RKO (cell line): ENCODE measurements around the gene SLC34A1.
A peak's percentile ranks its signal among the peaks of the same experiment; 100 is the strongest.
"Not testable (repeated sequence)": the region's sequence is repeated elsewhere in the genome, so short reads cannot be mapped to it uniquely, and the experiment has no call there.

Source experiments
- DNase-seq: peaks from one replicate; pipeline ENCODE4 v3.0.0-alpha.2; 2016; ENCODE audit warnings: low spot score

SLC34A1 gene

DNA sequence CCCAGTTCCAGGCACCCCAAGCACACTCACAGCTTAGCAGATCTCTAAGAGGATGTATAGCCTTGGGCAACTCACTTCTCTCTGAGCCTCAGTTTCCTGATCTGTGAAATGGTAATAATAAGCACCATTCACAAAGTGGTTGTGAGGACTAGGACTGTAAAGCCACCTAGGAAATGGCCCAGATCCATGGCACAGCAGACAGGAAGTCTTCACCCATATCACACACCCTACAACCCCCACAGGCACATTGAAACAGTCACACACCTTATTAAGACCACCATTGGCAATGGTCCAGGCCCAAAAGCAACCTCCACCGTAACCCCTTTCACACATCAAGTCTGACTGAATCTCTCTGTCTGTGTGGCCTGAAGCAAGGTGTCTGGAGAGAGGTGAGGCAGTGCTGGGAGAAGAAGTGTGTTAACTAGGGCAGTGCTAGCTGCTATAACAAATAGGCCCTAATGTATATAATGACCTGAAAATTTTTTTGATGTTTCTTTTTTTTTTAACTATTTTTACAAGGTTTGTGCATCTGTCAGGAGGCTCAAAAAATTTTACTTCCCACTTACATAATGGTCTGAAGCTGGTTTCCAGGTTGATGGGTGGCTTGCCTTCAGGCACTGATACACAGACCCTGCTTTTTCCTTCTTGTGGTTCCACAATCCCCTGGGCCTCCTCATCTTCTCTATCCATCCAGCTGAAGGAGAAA is 28.9 kb upstream of the SLC34A1 start:
- DNase-seq, result no peak

DNA sequence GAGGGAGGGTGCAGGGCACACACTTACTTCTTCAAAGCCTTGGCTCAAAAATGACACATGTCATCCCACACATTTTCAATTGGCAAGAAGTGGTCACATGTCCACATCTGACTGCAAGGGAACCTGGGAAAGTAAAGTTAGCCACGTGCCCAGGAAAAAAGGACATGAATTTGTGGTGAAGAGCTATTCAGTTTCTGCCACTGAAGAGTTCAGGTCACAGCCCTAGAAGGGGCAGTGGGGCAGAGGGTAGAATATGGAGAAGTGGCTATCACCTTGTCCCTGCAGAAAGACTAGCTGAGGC is 28.4 kb upstream of the SLC34A1 start:
- no peak for DNase-seq

DNA sequence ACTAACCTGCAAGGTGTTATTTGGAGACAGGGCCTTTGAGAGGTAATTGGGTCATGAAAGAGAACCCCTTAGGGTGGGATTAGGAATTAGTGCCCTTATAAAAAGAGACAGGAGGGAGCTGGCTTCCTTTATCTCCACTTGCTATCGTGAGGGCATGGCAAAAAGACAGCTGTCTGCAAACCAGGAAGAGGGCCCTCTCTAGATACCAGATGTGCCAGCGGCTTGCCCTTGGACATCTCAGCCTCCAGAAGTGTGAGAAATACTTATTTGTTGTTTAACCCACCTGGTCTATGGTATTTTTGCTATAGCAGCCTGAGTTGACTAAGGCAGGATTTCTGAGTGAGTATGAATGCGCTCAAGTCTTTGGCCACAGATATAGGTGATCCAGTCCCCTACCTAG is 27.5 kb upstream of the SLC34A1 start:
- no peak for DNase-seq

DNA sequence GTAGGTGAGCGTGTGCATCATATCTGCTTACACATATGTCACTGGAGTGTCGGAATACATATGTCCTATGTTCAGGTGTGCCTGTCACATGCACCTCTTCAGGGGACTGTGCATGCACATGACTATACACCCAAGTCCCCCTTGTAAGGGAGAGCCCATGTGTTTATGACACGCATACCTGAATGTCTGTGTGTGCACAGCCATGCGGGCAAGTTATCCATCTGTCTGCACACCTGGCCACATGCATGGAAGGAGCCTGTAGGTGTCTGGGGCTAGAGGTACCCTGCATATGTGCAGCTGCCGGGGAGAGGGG is 27.1 kb upstream of the SLC34A1 start:
- DNase-seq, result no peak

DNA sequence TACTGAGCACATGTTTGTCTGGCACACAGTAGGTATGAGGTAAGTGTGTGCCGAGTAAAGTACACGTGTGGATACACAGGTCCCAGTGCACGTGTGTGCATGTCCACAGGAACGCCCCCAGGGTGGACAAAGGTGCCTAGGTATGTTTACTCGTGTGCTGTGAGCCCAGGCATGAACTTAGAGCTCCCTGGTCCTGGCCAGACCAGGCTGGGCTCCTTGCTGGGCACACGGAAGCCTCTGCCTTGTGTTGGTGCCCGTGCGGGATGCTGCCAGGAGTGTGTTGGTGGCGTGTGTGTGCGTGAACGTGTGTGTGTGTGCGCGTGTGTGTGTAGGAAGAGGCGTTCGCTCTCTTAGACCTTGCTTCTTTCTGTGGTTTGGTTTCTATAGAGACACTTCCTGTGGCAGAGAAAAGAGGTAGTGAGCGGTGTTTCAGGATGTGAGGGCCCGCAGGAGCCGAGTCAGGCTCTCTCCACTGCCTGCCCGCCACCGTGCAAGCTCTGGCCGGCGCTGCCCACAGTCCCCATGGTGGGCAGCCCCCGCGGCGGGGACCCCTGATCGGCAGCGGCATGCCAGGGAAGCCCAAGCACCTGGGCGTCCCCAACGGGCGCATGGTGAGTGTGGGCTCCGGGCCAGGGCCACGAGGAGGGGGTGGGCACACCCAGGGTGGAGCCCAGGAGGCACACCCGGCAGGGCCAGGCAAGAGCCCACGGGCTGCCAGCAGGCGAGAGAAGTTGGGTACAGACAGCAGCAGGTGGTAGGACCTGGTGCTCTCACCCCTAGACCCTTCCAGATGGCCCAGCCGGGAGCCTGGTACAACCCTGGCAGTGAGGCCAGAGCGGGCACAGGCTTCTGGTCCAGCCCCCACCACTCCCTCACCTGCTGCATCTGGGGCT is 26.5 kb upstream of the SLC34A1 start, which contains the start of gene RGS14:
RGS14 (plus strand) TSS at position 466 of the 893 bp plus-strand sequence; CDS start at position 567, 101 bp downstream.
- no peak for DNase-seq

DNA sequence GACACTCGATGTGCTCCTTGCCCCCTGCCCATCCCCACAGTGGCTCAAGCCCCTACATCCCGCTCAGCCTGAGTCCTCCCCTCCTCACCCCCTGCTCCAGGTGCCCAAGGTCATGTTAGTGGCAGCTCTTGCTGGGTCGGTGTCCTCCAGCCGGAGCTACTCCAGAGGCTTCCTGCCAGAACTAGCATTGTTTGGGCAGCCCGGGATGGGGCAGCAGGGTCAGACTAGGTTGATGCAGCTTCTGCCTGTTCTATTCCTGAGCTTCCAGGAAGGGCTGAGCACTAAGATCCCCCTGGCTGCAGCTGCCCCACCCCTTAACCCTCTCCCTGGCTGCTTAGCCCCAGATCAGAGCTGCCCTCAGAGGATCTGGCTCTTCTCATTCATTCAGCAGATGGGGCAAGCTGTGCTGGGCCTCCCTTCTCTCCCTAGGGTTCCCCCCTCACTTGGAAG is 25.8 kb upstream of the SLC34A1 start:
- DNase-seq, result no peak

DNA sequence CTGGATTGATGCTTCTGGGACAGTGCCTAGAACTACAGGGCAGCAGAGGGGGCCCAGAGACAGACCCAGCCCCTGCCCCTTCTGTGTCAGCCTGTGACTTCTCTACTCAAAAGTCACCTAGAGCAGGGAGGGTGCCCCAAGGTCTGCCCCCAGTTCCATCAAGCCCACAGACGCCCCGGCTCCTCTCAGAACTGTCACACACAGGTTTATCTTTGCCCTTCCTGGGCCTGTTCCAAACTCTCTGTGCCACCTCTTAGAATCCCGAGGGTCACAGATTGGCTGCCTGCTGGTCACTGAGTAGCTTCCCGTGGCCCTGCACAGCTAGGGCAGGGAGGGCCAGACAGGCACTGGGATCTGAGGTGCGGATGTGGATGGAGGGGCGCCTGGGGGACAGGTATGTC is 24.8 kb upstream of the SLC34A1 start:
- DNase-seq, result no peak

DNA sequence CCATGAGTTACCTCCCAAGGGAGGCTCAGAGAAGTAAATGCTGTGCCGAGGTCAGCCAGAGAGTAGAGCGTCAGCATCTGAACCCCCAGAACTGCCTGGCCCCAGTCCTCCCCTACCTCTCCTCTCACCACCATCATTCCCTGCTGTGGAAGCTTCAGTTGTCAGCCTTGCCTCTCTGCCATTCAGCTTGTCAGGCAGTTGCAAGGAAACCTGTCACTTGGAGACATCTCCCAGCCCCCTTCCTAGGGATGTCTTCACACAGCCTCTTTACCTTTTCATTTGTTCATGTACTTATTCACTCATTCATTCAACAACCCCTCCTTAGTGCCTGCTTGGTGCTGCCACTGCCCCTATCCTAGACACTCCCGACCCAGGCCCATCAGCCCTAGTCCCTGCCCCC is 24.4 kb upstream of the SLC34A1 start:
- DNase-seq, result no peak

DNA sequence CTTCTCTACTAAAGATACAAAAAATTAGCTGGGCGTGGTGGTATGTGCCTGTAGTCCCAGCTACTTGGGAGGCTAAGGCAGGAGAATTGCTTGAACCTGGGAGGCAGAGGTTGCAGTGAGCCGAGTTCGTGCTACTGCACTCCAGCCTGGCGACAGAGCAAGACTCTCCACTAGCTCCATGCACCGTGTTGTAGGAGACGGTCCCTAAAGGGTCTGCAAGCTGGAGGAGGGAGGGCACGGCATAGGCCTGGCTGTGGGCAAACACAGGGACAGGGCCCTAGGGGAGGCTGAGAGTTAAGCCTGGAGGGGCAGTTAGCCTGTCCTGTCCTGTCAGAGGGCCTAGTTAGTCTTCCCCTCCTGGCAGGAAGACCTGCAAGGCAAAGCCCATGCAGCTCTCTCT is 23.5 kb upstream of the SLC34A1 start:
- DNase-seq, result not testable (repeated sequence)

DNA sequence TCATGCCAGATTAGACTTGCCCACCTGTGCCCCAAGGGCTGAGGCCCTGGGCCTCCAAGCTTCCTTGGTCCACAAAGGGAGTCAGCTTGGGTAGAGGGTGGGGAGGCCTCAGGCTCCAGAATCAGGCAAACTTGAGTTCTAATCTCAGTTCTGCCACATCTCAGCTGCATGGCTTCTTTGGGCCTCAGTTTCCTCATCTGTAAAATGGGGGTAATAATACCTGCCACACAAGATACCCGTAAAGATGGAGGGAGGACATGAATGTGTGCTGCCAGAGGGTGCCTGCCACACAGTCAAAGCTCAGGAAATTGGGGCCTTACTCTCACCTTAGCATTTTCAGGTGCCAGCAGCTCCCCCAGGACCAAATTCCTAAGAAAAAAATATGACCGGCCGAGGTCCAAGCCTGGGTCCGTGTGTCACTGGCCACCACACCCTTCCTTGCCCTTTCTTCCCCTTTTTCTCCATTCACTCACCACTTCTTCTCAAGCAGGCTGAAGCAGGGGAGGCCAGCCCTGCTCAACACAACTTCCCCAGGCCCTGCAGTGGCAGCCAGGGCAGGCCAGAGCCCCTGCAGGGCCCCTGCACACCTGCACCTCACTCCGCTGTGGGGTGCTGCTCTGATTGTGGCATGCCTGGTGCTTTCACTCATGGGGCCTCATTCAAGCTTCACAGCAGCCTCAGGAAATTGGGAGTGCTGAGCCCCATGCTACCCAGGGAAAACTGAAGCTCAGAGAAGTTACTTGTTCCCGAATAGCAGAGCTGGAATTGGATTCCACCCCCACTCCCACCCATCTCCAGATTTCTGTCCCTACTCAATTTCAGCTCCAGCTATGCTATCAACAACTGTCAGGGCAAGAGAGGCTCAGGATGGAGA is 22.6 kb upstream of the SLC34A1 start:
- DNase-seq, result no peak

DNA sequence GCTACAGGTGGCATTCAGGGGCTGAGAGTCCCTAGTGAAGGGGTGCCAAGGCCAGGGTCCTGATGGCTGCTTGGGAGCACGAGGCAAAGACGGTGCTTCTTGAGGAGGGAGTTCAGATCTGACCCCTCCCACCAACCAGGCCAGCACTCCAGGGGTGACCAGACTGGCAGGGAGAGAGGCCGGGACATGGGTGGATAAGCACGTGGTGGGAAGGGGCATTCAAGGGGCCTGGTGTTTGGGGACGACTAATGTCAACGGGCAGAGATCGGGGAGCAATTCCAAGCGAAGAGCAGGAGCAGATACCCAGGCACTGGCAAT is 22.0 kb upstream of the SLC34A1 start:
- DNase-seq, result no peak

DNA sequence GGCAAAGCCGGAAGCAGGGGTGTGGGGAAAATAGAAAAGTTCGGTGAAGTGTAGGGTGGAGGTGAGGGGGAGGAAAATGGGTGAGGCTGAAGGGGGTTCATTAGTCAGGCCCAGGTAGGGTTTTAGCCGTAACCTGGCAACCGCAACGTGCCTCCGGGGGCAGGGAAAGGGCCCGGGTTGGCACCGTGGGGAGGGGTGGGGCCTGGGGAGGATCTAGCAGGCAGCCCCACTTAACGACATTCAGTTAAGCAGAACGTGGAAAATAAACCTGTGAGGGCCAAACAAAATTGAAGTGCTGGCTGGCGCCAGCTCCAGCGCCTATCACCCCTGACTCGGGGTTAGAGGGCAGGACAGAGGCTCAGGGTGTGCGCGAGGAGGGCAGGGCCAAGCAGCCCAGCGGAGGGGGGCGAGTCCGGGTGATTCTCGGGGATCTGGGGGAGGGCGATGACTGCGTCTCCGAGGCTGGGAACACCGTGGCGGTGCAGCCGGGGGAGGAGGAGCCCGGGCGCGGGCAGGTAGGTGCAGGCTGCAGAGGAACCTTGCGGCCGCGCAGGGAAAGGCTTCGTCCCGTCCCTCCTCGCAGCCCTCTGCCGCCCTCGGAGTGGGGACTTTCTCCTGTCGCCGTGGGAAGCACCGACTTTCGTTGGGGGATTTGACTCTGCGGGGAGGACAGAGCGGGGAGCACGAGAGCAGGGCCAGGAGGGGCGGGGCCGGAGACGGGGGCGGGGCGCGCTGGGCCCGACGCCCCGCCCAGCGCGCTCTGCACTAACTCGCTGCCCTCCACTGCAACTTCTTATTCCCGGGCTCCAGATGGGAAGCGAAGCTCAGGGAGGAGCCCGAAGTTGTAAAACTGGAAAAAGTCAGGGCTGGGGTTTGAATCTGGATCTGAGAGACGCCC is 21.4 kb upstream of the SLC34A1 start:
- peak; percentile 61 for DNase-seq

DNA sequence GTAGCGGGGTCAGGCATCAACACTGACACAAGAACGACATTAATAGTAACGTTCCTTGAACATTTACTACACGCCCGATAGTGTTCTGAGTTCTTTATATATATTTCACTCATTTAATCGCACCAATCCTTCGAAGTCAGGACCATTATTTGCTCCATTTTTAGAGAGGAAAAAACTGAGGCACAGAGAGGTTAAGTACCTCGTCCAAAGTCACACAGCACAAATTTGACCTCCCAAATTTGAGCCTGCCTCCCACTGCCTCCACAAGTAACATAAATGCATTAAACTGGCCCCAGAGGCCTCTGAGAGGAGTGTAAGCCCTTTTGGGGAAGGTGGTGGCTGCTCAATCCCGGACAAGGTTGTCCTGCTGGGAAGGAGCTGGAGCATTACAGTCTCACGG is 20.7 kb upstream of the SLC34A1 start:
- DNase-seq, result no peak

DNA sequence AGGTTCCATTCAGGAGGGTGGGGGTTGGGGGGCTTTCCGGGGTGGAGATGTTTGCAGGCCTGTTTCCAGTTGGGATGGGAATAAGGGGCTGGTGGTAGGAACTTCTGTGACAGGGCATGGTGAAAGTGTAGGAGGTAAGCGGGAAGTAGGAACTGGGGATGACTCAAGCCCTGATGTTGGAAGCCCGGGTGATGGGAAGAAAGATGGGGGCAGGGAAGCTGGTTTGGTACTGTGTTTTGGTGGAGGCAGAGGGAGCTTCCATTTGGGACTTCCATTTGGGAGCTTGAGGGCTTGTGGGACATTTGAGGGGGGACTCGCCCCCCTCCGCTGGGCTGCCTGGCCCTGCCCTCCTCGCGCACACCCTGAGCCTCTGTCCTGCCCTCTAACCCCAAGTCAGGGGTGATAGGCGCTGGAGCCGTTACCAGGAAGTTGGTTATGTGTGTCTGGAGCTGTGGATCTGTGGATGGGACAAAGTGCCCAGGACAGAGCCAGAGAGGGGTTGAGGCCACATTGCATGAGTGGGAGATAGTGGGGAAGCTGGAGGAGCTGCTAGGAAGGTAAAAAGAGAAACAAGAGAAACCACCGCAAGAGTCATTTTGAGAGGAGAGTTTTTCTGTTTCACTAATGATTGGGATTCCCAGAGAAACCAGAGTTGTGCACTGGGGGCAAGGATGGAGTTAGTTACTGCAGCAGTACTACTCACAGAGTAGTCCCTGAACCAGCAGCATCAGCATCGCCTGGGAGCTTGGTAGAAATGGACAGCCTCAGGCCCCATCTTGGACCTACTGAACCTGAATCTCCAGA is 19.9 kb upstream of the SLC34A1 start:
- DNase-seq, result no peak

DNA sequence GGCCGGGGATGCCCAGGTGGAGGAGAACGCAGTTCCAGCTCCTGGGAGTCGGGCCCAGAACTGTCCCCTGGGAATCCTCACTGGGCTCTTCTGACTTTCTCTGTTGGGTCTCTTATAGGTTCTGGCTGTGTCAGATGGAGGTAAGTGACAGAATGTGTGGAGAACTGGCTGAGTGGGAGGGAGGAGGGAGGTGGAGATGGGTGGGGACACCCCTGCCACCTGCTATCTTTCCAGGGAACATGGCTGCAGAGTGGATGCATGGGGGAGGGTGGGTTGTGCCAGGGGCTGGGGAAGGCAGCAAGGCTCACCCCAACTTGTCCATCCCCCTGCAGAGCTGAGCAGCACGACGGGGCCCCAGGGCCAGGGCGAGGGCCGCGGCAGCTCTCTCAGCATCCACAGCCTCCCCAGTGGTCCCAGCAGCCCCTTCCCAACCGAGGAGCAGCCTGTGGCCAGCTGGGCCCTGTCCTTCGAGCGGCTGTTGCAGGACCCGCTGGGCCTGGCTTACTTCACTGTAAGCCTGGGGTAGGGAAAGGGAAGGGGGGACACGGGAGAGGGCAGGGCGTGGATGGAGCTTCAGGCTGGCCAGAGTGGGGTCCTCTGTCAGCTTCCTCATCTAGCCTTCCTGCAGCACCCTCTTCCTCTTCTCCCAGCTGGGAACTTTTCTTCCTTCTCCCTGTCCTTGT is 18.2 kb upstream of the SLC34A1 start:
- no peak for DNase-seq

DNA sequence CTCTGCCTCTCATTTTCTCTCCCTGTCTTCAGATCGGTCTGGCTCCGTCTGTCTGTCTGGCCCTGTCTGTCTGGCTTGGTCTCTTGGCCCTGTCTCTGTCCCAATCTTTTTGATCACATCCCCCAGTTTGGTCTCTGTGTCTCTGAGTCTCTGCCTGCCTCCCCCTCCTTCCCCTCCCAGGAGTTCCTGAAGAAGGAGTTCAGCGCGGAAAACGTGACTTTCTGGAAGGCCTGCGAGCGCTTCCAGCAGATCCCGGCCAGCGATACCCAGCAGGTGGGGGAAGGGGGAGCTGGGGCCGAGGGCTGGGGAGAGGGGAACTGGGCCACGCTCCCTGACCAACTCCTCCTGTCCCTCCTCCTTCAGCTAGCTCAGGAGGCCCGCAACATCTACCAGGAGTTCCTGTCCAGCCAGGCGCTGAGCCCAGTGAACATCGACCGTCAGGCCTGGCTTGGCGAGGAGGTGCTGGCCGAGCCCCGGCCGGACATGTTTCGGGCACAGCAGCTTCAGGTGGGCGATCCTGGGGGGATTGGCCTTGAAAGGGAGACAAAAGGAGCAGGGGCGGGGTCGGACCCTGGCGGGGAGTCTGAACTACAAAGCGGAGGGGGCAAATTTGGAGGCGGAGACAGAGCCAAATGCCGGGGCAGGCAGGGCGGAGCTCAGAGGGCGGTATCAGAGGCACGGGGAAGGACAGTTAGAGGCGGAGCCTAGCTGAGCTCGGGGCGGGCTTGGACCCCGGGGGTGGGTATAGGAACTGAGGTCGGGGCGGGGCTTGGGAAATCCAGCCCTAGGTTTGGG is 17.5 kb upstream of the SLC34A1 start:
- DNase-seq, result no peak

DNA sequence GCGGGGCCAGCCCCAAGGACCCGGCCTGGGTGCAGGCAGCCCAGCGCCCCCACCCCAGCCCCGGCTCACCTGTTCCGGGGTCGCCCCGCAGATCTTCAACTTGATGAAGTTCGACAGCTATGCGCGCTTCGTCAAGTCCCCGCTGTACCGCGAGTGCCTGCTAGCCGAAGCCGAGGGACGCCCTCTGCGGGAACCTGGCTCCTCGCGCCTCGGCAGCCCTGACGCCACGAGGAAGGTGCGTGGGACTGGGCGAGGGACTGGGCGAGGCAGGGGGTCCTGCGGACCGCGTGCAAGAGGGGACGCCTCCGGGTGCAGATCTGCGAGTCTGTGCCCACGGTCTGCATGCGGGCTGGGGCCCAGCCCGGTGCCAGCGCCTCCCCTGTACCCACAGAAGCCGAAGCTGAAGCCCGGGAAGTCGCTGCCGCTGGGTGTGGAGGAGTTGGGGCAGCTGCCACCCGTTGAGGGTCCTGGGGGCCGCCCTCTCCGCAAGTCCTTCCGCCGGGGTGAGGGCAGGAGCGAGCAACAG is 16.8 kb upstream of the SLC34A1 start:
- DNase-seq, result no peak

DNA sequence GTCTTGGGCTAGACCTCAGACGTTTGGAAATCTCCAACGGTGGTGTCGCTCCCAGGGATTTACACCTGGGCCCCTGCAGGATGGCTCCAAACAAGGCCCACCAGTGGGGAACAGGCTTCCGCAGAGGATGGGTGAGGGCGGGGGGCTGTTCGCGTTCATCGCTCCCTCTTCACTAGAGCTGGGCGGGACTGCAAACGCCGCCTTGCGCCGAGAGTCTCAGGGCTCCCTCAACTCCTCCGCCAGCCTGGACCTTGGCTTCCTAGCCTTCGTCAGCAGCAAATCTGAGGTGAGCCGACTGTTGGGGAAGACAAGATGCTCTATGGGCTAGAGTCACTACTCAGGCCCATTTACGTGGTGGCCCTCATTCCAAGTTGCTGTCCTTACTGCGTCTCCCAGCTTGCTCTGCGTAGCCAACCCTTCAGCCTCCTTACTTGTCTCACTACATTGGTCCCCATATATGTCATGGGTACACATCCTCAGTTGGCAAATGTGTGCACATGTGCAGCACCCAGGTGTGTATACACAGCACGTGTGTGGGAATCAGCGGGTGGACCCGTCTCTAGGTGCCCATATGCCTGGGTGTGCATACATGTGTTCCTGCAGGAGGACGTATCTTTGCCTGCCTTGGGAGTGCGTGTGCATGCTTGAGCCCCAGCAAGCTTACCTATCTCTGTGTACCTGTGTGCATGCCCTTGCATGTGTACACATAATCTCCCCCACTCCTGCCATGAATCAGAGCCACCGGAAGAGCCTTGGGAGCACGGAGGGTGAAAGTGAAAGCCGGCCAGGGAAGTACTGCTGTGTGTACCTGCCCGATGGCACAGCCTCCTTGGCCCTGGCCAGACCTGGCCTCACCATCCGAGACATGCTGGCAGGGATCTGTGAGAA is 16.0 kb upstream of the SLC34A1 start:
- DNase-seq, result no peak
